Hematopoietic multipotent progenitor cell (in vitro differentiated cells): Measurements from ENCODE around the gene ATAD3B. TPM values are rescaled to one million over a fixed set of nuclear protein-coding genes. Genes with fewer than 3 reads are reported as not detected.
"Not testable (repeated sequence)": the region's sequence is repeated elsewhere in the genome, so short reads cannot be mapped to it uniquely, and the experiment has no call there.

Experiments
- DNase-seq, 3 donors: peaks; one replicate each; pipeline ENCODE4 v3.0.0-alpha.2; 2011 to 2015; ENCODE audit warnings: low read depth in 2 of 3, low spot score in 2 of 3
- total RNA-seq: library from RNA; depleted of rRNA; stranded (reverse); fragments of >200 nt; gene quantifications from one replicate; pipeline ENCODE4 v1.2.3, GENCODE V29; 2012

Gene ATAD3B
- total RNA-seq, 1 donor, result 15.1 TPM

DNA sequence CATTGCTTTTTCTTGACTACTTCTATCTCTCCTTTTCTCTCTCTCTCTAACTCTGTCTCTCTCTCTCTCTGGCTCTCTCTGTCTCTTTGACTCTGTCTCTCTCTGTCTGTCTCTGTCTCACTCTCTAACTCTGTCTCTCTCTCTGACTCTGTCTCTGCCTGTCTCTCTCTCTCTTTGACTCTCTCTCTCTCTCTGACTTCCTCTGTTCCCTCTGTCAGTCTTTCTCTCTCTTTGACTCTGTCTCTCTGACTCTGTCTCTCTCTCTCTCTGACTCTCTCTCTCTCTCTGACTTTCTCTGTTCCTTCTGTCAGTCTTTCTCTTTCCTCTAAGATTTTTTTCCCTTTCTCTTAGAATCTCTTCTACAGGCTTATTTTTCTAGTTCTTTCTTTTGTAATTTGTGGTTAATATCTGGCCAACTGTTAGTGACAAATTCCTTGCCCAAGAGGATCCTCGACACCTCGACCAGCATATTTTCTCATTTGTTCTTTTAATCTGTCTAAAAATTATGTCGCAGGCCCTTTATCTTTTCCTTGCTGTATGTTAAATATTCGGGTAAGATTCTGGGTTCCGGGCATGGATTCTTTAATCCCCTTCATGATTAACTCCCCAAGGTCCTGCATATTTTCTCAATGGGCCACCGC is 22.3 kb upstream of the ATAD3B start, which contains the start of gene ATAD3C:
TSS of gene ATAD3C (plus strand) at position 591 of the 641 bp plus-strand sequence. CDS start 995 bp downstream, outside the sequence.
- DNase-seq, result no peak

DNA sequence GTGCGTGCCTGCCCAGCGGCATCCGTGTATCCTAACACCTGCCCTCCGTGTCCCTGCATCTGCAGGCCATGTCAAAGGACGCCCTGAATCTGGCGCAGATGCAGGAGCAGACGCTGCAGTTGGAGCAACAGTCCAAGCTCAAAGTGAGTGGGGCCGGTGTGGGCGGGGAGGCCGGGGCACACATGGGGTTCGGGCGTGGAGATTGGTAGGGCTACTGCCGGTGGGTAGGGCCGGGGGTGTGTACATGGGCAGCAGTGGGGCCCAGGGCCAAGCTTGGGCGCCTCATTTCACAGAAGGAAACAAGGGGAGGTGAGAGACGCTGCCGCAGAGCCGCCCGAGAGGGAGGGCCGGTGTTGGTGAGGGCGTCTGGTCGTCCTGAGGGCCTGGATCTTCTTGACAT is 20.9 kb upstream of the ATAD3B start:
- DNase-seq, result not testable (repeated sequence)

DNA sequence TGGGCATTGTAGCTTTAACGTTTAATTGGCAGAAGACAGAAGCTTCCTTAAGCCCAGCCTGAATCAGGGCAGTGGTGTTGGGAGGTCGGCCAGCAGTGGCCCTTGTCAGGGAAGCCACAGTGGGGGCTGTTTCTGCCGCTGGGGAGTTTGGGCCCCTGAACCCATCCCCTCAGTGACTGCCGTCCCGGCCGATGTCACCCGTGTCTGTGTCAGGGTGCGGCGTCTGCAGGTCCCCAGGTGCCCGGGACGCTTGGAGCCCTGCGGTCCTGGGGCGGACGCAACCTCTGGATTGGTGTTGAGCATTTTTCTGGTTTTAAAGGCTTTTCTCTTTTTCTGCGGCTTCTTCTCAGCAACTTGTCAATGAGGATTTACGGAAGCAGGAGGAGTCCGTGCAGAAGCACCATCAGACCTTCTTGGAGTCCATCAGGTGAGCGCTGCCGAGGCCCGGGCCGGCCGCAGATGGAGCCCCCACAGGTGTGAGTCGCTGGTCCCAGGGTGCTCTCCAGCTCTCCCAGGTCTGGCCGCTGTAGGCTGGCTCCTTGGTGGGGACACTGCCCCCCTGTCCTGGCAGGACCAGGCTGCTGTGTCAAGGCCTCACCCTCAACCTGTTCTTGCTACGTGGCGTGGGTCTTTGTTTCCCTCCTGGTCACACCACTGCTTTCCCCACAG is 19.7 kb upstream of the ATAD3B start:
- DNase-seq, result no peak

DNA sequence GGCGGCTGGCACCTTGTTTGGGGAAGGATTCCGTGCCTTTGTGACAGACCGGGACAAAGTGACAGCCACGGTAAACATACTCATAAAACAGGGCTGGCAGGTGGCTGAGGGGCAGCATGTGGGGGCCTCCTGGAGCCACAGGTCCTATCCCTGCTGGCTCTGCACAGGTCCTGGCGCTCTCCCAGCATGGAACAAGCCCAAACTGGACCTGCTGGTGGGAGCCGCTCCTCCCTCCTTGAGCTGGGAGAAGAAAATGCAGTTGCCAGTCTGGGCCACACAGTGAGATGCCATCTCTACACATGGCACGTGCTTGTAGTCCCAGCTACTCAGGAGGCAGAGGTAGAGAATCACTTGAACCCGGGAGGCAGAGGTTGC is 19.2 kb upstream of the ATAD3B start:
- DNase-seq, result not testable (repeated sequence)

DNA sequence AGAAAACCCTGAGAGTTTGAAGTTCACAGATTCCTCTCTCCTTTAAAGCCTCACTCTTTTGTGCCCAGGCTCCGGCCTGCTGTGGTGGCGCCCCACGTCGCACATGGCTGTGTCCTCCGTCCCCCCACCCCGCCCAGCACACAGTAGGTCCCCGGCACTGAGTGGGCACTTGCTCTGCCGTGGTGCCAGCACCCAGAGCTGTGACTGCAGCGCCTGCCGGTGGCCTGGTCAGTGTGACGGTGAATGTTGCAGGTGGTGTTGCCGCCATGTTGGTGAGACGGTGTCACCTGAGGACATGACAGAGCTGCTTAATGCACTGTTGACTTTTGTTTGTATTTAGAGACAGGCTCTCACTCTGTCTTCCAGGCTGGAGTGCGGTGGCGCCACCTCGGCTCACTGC is 18.7 kb upstream of the ATAD3B start:
- DNase-seq, result no peak

DNA sequence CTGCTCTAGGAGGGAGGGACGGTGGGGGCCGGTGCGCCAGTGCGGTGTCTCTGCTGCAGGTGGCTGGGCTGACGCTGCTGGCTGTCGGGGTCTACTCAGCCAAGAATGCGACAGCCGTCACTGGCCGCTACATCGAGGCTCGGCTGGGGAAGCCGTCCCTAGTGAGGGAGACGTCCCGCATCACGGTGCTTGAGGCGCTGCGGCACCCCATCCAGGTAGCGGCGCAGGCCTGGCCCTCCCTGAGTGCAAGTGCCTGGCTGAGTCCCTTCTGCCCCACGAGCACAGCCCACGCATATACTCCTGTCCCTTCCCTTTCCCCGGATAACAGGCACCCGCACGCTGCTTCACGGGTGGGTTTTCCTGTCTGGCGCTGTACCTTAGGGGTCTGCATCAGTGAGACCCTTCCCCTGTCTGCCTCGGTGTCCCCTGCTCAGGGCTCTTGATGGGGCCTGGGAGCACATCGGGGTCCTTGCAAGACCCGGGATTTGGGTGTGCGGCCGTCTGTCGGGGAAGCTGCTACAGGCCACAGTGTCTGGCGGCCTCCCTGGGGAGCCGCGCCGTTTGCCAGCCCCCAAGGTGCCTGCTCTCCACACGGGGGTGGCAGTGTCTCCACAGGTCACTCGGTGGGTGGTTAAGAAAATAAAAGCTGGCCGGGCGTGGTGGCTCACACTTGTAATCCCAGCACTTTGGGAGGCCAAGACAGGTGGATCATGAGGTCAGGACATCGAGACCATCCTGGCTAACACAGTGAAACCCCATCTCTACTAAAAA is 17.1 kb upstream of the ATAD3B start:
- not testable (repeated sequence) for DNase-seq

DNA sequence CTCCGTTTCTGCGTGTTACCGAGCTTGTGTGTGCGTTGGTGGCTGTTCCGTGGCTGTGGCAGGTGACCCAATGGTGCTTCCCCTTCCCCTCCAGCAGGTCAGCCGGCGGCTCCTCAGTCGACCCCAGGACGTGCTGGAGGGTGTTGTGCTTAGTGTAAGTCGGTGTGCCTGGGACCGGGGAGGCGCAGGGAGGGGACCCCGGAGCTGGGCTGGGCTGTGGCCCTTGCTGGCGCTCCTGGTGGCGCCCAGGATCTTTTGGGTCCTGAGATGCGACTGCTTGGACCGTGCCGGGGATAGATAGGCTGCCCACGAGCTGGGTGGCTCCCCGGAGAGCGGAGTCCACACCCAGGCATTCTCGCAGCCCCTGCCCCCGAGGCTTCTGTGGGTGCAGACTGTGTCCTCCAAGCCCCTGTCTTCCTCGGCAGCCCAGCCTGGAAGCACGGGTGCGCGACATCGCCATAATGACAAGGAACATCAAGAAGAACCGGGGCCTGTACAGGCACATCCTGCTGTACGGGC is 16.1 kb upstream of the ATAD3B start:
- no peak for DNase-seq

DNA sequence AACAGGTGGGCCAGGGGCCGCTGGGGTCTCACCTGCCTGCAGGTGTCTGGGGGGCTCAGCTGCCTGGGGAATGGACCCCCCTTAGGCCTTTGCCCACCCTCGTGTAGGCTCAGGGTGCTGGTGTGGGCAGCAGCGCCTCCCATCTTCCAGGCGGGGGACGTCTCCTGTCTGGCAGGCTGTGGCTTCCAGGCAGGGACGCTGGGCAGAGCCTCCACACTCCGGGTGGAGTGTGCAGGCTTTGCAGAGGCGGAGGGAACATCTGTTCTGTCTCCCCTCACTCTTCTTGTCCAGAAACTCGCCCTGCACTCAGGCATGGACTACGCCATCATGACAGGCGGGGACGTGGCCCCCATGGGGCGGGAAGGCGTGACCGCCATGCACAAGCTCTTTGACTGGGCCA is 15.6 kb upstream of the ATAD3B start:
- DNase-seq, result not testable (repeated sequence)

DNA sequence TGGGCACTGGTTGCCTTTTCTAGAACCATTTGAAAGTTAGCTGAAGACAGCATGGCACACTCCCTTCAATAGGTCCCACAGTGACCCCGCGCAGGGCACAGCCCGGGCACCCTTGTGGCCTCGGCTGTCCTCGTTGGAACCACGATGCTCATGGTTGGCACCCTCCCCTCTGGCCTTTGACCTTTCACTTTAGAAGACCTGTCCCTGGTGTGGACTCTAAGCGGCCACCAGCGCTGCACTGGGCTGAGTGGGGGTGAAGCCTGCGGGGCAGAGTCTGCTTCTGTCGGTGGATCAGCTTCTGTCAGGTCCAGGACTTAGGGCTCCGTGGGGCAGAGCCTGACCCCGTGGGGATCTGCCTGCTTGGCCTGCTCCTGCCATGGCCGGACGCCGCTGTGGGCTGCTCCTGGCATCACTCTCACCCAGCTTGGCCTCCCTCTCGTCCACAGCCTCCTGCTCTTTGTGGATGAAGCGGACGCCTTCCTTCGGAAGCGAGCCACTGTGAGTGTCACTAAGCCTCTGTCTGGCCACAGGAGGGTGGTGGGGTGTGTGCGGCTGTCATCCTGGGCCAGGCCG is 14.8 kb upstream of the ATAD3B start:
- not testable (repeated sequence) for DNase-seq

DNA sequence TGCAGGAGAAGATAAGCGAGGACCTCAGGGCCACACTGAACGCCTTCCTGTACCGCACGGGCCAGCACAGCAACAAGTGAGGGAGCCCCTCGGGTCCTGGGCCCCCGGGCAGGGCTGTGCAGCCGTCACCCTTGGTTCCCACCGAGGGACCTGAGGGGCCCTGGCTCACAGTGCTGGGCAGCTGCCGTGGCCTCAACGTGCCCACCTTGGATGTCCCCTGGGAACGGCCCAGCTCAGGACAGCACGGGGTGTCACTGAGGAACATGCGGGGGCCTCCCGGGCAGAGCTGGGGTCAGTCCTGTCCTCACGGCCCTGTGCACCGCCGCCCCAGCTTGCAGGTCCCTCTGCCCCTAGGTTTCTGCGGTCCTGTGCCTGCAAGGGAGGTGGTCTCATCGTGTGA is 12.4 kb upstream of the ATAD3B start:
- not testable (repeated sequence) for DNase-seq

DNA sequence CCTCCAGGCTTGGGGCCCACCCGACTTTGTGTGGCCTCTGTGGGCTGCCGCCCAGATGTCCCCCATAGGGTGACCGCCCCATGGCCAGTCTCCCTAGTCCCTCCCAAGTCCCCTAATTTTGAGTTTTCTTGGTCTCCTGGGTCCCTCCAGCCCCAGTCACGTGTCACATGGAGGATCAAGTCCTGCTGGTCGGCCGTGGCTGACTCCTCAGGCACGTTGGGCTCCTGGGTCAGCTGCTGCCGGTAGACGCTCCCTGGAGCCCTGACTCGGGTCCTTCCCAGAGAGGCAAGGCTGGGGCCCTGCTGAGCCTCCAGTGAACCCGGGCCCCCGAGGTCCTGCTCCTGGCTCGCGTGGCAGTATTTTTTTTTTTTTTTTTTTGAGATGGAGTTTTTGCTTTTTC is 11.9 kb upstream of the ATAD3B start:
- DNase-seq, result not testable (repeated sequence)

DNA sequence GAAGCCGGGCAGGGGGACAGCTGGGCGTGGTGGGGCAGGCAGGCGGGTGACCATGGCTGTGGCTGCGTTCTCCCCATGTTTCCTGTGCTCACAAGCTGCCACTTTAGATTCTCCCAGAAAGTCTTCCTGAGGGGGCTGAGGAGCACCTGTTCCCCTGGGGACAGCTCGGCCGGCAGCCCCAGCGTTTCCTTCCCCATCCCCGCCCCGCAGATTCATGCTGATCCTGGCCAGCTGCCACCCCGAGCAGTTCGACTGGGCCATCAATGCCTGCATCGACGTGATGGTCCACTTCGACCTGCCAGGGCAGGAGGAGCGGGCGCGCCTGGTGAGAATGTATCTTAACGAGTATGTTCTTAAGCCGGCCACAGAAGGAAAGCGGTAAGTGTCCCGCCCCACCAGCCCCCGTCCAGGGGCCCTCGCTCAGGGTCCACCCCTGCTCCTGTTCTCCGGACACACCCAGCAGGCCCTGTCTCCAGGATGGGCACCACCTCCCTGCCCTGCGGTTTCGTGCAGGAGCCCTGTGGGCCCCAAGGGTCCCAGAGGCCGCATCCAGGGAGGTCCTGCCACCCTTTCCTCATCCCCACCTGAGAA is 10.9 kb upstream of the ATAD3B start:
- peak in 1 of 3 donors; percentile 16 for DNase-seq

DNA sequence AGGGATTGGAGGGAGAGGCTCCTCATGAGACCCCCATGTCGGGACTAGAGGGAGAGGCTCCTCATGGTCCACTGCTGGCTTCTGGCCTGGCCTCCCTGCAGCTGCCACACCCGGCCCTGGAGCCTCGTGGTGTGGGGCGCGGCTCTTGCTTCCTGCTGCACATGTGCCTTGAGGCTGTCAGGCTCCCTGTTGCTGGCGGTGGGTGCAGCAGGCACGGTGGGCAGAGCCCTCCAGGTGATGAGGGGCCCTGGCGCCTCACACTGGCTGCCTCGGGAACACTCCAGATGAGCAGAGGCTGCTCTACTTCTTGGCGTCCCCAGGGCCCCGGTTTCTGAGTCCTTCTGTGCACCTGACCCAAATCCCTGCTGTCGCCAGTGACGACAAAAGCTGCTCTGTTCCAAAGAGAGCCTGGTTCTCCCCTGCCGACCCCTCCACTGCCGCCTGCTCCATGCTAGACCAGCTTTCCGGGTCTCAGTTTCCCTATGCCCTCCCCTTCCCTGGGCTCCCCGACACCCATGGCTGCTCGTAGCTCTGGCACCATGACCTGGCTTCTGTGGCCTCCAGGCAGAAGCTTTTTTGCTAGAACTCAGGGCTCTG is 9.7 kb upstream of the ATAD3B start:
- DNase-seq, result peak in 1 of 3 donors; percentile 10

DNA sequence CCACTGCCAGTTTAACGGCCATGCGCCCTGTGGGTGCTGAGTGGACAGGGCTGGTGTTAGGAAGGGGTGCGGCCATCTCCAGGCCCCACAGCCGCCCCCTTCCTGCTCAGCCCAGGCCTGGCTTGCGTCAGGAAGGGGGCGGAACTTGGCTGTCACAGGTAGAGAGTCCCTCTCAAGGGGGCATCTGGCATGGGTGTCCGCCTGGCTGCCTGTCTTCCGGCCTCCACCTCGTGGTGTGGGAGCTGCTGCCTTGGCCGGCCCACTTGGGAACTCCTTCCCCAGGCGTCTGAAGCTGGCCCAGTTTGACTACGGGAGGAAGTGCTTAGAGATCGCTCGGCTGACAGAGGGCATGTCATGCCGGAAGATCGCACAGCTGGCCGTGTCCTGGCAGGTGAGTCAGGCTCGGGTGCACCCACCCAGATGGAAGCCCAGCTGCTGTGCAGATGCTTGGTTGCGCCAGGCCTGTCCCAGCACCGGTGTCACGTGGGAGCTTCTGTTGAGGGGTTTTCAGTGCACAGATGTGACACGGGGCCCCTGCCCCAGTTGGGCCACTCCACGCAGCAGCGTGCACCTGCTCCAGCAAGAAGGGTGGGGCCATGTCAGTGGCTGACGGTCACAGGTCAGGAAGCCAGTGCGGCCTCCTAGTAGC is 9.1 kb upstream of the ATAD3B start:
- peak in 1 of 3 donors; percentile 34 for DNase-seq

DNA sequence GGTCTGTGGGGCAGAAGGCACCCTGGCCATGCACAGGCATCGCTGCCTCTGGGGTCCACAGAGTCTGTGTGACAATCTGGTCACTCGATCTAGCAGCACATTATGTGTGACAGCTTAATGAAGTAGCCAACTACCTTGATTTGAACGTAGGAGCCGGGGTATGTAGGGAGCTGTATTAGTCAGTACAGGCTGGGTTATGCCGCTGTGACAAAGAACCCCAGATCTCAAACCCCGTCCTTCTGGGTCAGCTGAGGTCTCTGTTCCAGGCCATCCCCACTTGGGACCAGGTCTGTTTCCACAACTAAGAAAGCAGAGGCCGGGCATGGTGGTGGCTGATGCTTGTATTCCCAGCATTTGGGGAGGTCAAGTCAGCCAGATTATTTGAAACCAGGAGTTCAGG is 8.3 kb upstream of the ATAD3B start:
- no peak for DNase-seq

DNA sequence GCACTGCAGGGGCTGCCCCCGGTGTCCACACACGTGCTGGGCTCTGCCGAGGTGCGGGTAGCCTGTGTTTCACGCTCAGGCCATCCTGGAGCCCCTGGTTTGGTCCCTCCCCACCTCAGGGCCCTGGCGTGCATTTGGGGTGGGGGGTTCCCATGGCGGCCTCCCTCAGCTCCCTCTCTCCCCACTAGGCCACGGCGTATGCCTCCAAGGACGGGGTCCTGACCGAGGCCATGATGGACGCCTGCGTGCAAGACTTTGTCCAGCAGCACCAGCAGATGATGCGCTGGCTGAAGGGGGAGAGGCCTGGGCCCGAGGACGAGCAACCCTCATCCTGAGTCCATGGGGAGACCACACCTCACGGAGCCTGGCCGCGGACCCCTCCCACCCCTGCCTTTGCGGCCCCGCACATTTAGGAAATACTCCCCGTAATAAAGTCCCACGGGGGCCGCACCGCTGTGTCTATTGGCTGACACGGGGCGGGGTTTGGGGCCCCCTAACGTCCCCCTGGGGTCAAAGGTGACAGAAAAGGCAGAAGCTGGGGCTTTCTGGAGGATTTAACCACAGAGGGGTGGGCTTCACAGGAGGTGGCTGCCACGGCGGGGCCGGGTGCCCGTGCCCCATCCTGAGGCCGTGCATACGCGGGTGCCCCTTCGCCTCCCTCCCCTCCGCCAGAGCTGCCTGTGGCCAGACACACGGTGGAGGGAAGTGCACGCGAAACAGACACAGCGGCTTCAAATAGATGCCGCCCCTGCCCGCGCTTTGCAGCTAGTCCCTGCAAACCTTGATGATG is 3.2 kb upstream of the ATAD3B start:
- DNase-seq, result not testable (repeated sequence)

DNA sequence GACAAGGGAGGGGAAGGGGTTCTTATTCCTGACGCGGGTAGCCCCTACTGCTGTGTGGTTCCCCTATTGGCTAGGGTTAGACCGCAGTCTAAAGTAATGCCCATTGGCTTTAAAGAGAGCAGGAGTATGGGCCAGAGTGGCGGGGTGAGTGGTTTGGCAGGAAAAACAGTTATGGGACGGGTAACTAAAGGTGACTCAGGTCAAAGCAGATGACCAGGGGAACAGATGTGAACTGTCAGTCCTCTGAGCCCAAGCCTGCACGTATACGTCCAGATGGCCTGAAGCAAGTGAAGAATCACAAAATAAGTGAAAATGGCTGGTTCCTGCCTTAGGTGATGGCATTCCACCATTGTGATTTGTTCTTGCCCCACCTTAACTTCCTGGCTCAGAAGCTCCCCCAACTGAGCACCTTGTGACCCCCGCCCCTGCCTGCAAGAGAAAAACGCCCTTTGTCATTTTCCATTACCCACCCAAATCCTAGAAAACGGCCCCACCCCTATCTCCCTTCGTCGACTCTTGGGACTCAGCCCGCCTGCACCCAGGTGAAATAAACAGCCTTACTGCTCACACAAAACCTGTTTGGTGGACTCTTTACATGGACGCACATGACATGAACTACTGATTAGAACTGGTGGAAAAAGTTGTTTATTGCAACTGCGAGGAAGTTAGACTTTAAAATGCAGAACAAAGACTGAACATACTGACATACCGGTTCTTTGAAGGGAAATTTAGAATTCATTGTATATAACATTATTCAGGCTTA is 758 bp upstream of the ATAD3B start:
- DNase-seq, result peak in 1 of 3 donors; percentile 28
